Fibroblast of skin of back (primary cell): Measurements from ENCODE around the gene ZNF20. TPM values are rescaled to one million over a fixed set of nuclear protein-coding genes. Genes with fewer than 3 reads are reported as not detected.

Experiments used
- DNase-seq: peaks from one replicate; pipeline ENCODE4 v3.0.0-alpha.2; 2013
- polyA plus RNA-seq, 2 experiments: library from polyadenylated mRNA; unstranded; fragments of 120-200 nt; gene quantifications; one replicate each; pipeline ENCODE4 v1.2.1, GENCODE V29; 2013; ENCODE audit not compliant: insufficient read length in 2 of 2

The ZNF20 gene
- 2.6 TPM for polyA plus RNA-seq (2013, experiment 1 of 2; ENCODE audit: insufficient read length)
- polyA plus RNA-seq (2013, experiment 2 of 2; ENCODE audit: insufficient read length): 2.0 TPM

DNA sequence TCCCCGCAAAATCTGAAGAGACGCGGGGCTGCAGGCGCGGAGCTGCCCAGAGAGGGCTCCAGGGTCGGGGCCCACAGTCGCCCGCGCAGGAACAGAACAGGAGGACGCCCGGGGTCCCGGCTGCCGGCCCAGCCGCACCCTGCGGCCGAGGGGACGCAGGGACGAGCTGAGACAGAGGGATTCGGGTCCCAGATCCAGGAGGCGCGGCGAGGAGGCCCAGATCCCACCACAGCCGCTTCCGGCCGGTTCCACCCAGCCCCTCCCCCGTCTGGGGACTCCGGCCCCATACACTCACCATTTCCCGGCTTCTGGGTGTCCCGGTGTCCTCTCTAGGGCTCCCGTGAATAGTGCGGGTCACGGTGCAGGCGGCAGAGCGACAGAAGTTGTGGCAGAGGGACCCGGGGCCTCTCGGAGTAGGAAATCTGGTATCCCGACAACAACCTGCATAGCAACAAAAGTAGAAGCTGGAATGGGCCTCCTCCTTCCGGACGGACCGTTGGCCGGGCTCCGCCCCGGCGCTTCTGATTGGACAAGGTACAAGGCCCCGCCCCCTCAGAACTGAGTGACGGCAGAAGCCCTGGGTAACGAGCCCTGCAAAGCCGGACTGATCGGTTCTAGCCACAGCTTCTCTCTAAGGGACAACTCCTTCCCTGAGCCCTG lies at the start of gene ZNF20:
Gene ZNF20, minus strand, starts transcription at position 466 of the 660 bp plus-strand sequence. Its CDS starts 168 bp downstream, at position 298.
- peak; percentile 92 for DNase-seq

DNA sequence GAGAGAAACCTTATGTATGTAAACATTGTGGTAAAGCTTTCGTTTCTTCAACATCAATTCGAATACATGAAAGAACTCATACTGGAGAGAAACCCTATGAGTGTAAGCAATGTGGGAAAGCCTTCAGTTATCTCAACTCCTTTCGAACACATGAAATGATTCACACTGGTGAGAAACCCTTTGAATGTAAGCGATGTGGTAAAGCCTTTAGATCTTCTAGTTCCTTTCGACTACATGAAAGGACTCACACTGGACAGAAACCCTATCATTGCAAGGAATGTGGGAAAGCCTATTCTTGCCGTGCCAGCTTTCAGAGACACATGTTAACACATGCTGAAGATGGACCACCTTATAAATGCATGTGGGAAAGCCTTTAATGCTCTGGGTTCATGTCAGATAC lies 47.5 kb upstream of the ZNF20 start:
- no peak for DNase-seq

DNA sequence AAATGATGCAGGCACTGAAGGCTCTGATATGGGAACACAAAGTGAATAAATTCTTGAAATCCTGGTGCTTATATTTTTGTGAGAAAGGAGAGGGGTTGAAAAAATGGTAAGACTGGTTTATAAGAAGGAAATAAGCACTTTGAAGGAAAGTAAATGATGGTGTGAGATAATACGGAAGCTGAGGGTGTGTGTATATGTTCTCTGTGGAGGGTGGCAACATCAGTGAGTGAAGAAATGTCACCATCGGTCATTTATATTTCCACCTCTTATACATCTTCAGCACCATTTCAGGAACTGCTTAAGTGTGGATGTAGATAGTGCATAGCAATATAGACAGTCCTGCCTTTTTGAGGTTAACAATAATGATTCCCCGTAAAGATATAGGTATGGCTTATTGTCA lies 40.2 kb upstream of the ZNF20 start:
- no peak for DNase-seq

DNA sequence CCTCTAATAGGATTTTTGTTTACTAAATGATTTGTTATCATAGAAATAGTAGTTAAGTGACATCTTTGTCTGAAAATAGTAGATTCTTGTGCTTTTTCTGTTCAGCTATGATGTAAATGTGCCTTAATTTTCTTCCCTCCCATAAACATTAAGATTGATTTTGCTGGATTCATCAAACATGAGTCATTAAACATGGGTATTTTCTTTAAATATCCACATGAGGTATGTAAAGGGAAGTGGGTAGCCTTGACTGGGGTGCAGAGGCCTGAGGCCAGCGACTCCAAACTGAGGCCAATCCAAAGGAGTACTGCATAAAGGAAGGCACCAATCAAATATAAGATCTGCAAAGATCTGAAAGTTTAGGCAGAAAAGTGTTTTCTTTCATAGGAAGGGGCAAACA lies 26.5 kb upstream of the ZNF20 start:
- peak; percentile 48 for DNase-seq

DNA sequence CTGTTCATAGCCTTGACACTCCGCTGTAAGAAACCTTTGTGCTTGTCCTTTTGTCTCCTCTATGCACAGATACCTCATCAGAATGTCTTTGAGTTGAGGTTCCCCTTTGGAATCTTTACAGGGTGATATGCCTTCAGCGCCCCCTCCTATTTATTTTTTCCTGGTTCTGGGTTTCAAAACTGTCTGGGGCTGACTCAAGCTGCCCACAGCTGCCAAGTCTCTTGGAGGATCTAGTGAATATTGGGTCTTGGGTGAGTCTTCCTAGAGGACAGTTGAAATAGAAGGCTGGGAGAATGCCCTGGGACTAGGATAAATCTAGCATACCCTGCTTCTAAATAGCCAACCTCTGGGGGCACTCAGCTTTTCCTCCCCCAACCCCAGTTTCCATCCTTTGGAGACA lies 23.7 kb upstream of the ZNF20 start:
- DNase-seq: no peak

DNA sequence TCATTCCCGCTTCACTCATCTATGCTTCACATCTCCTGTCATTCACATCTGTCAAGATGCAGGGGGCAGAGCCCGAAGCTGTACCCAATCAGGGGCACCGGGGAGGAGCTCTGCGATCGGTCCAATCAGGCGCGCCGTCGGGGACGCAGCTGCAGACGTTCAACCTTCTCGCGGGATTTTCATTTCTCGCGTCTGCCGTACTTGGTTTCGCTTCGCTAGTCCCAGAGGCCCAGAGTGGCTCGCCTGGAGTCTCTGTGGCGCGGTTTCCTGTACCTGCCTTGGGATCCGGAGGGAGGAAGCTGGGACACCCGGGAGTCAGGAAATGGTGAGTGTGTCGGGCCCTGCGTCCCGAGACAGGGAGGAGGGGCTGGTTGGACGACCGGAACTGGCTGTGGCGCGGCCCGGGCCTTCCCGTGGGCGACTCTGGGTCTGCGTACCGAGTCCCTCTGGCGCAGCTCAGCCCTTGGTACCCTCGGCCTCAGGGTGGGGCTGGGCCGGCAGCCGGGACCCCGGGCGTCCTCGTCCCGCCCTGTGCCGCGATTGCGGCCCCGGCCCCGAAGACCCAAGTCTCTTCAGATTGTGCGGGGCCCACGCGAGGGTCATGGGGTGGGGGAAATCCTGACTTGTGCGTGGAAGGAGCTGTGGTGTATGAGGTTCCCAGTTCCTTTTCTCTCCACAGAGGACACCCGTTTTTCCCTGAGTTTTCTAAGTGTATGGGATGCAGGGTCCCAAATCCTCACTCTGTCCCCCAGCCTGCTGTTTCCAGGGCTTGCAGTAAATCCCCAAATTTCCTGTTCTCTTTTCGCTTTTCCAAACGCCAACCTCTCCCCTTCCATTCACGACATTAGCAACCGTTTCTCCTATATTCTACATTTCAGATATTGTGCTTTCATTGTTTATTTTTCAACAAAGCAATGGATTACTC lies 23.0 kb upstream of the ZNF20 start, which contains the start of gene ZNF136:
Gene ZNF136, plus strand, starts transcription at position 215 of the 925 bp plus-strand sequence. Its CDS starts 108 bp downstream, at position 323.
- DNase-seq: peak; percentile 97

DNA sequence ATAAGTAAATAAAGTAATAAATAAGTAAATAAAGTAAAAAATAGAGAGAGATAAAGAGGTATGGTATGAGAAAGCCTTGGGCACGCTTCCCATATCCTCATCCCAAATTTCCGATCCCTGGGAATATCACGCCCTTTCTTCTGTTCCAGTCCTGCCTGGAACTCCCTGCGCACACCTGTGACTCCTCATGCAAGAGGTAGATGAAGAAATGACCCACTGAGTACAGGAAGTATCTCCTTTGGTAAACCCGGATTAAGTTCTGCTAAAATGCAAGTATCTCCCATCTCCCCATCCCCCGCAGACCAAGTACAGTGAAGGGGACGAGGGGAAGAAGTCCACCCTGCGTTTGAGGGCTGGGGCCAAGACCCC lies 22.3 kb upstream of the ZNF20 start:
- no peak for DNase-seq

DNA sequence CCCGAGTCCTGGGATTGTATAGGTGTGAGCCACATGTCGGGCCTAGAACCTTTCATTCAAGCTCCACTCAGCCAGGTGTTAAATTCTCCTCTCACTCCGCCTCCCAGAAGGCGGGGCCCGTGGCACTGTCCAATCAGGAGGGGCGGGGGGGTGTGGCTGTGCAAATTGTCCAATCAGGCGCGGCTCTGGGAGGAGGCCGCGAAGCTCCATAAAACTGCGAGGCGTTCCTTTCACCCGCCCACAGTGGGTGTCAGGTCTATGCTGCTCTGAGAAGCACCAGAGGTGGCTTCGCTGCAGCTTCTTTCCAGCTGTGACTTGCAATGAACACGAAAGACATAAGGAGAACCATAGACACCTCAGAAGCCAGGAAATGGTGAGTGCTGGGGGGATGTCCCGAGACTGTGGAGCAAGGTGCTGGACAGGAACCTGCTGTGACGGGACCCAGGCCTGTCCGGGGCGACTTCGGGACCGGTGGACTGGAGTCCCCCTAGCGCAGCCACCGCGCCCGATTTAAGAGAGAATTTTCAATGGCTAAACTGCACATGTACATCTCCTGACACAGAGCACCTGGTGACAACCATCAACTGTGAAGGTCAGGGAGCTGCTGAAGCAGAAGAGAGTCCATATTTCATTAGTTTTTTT lies 19.7 kb upstream of the ZNF20 start:
- no peak for DNase-seq

DNA sequence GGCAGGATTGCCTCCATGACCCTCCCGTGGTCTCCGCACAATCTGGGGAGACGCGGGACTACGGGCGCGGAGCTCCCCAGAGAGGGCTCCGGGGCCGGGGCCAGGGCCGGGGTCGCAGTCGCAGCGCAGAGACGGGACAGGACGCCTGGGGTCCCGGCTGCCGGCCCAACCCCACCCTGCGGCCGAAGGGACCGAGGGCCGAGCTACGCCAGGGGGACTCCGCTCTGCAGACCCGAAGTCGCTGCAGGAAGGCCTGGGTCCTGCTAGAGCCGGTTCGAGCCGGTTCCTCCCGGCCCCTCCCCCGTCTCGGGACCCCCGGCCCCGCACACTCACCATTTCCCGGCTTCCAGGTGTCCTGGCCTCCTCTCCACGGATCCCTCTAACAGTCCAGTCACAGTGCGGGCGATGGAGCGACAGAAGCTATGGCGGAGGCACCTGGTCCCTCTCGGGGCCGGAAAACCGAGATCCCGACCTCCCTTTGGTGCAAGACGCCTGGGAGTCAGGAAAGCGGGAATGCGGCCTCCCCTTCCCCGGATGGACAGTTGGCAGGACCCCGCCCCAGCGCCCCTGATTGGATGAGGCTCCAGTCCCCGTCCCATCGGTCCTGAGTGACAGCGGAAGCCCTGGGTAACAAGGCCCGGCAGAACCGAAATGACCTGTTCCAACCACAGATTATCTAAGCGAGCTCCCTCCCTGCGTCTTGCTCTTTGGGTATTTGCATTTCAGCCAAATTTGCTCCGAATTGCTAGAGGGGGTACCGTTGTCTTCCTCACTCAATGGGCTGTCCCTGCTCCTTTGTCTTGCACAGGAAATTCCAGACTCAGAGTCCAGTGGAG lies 16.3 kb upstream of the ZNF20 start, which contains the start of gene ZNF625:
Gene ZNF625, minus strand, starts transcription at position 512 of the 836 bp plus-strand sequence. Its CDS starts 176 bp downstream, at position 336.
- peak; percentile 93 for DNase-seq

DNA sequence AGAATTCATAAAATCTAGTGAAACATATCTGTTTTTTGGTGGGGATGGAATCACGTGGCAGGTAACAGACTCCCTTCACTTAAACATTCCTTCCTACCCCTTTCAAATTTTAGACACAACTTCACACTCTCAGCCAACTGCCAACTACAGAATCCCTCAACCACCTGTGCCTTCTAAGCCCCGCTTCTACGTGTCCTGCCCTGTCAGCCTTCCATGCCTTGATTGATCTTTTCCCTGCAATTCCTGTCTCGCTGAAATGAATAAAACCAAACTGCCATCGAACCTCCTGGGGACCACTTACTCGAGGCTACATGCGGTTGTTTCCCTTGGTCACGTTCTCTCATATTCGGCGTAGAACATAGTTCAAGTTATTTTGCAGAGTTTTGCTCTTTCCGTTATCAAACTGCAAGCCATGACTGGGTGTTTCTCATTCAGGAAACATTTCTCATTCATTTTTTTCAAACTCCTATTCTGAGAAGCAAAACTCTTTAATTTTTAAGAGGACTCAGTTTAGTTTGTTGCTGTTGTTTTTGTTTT lies 15.2 kb upstream of the ZNF20 start:
- DNase-seq: no peak

DNA sequence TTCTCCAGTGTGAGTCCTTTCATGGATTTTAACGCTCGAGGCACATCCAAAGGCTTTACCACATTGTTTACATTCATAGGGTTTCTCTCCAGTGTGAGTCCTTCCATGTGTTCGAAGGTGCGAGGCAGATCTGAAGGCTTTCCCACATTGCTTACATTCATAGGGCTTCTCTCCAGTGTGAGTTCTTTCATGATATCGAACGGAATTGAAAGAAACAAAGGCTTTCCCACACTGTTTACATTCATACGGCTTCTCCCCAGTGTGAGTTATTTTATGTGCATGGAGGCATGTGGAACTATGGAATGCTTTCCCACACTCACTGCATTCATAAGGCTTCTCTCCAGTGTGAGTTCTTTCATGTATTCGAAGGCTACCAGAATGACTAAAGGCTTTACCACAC lies 5.2 kb upstream of the ZNF20 start:
- DNase-seq: no peak

DNA sequence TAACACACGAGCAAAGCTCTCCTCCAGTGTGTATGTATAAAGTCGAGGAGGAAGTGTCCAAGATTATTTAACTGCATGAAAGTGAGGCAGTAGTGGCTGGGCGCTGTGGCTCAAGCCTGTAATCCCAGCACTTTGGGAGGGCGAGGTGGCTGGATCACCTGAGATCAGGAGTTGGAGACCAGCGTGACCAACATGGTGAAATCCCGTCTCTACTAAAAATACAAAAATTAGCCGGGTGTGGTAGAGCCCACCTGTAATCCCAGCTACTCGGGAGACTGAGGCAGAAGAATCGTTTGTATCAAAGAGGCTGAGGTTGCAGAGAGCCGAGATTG lies 1.2 kb upstream of the ZNF20 start:
- DNase-seq: no peak

DNA sequence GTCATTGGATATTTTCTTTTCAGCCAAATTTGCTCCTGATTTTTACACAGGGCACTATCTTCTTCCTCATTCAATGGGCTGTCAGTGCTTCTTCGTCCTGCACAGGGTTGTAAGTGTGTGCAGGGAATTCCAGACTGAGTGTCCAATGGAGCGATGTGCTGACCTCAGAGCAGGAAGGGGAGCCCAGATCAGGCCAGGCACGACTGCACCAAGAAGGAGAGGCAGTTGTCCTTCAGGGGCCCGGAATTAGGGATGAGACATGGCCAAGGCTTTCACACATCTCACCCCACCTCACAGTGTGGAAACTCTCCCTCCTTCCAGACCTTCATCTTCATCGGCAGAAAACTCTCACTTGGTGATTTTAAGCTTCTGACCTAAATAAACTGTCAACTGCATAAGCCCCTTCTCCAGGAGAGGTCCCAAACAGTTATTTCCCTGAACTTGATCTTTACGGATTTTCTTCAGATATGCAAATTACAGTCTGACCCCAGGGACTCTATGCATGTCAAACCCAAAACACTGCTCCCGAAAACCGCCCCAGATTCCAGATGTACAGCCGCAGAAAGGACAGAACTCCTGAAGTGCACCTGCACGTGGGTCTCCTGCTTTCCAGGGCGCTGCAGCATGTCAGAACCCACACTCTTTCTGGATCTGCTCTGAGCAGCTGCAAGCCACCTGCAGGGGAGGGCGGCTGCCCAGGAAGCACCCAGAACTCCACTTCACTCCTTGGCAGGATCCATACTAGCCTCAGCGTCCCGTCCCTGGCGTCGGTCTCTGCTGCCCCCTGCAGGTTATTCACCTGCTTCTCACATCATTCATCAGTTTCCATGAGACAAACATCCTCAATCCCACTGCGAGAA lies 625 bp upstream of the ZNF20 start:
- peak; percentile 75 for DNase-seq

DNA sequence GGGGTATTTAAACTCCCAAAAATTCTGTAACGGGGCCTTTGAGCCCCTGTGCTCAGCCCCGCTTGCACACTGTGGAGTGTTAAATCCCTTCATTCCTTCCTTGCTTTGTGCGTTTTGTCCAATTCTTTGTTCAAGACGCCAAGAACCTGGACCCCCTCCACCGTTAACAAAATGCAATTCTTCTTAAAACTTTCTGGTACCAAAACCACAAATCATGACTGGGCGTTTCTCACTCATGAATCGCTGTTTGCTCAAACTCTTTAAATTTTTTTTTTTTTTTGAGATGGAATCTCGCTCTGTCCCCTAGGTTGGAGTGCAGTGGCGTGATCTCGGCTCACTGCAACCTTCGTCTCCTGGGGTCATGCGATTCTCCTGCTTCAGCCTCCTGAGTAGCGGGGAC lies 881 bp downstream of the ZNF20 start:
- DNase-seq: no peak

DNA sequence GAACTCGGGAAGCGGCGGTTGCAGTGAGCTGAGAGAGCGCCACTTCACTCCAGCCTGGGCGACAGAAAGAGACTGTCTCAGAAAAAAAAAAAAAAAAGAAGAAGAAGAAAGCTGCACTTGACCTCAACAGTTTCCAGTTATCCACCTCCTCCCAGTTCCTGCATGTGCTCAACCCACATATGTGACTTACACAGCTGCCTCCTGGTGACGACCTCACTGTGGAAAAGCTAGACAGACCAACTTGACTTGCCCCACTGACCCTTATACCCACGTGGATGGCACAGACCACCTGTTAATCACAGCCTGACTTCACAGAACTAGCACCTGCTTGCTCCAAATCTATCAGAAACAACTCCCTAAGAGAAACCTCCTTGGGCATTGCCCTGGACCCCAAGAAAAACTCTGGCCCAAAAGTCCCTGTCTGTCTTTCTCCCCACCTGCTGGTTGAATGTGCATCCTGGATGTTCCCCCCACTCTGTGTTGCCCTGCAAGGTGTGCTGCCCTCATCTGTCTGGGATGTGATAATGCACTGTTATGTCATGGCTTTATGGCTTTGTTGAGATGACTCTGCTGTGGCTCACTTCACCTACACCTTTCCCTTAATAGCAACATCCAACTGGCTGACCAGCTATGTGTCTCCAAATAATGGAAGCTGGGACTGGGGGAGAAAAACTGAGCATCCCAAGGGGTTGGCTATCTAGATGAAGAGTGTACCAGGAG lies 2.8 kb downstream of the ZNF20 start:
- no peak for DNase-seq

DNA sequence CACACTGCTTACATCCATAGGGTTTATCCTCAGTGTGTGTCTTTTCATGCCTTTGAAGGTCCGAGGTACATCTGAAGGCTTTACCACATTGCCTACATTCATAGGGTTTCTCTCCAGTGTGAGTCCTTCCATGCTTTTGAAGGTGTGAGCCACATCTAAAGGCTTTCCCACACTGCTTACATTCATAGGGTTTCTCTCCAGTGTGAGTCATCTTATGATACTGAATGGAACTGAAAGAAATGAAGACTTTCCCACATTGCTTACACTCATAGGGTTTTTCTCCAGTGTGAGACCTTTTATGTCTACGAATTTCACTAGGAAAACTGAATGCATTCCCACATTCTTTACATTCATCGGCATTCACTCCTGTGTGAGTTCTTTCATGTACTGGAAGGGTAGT lies 7.1 kb downstream of the ZNF20 start:
- DNase-seq: no peak

DNA sequence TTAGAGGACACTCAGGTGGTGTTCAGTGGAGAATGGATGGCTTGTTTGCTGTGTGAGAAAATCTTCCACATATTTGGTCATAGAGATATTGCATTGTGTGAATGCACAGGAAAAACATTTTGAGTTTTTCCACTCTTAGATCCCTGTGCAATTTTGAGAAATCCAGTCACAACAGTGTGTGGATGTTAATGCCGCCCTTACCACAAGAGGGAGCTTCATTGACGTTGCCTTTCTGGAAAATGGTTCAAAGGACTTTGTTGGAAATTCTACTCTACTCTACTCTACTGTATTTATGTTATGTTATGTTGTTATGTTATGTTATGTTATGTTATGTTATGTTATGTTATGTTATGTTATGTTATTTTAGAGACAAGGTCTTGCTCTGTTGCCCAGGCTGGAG lies 13.4 kb downstream of the ZNF20 start:
- no peak for DNase-seq

DNA sequence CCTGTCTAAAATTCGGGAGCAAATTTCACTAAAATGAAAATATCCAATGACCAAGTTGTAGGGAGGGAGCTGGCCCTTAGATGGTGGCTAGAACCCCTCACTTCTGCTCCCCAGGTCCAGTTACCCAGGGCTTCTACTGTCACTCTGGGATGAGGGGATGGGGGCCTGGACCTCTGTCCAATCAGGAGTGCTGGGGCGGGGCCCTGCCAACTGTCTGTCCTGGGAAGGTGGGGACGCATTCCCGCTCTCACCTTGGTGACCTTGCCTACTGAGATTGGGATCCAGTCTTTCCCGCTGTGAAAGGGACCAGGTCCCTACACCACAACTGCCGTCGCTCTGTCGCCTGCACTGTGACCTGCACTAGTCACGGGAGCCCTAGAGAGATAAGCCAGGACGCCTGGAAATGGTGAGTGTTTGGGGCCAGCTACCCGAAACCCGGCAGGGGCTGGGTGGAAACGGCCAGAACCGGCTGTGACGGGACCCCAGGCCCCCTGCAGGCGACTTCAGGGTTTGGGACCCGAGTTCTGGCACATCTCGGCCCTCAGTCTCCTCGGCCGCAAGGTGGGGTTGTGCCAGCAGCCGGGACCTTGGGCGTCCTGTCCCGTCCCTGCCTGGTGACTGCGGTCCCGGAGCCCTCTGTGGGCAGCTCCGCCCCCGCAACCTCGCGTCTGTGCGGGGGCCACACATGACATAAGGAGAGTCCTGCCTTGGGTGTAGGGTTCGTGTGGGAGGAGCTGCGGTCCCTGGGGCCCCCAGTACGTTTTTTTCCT lies 22.8 kb downstream of the ZNF20 start:
- DNase-seq: no peak

DNA sequence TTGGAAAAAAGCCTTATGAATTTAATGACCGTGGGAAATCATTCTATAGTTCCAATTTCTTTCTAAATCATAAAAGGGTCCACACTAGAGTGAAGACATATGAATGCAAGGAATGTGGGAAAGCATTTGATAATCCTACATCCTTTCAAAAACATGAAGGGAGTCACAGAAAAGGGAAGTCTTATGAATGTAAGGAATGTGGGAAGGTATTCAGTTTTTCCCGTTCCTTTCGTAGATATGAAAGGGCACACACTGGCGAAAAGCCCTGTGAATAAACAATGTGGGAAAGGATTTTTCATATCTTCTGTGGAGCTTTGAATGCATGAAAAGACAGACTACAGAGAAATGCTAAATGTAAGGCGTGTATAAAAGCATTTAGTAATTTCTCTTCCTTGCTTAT lies 27.0 kb downstream of the ZNF20 start:
- peak; percentile 22 for DNase-seq
